ENCODE measurements around the gene NTNG1.

NTNG1 gene

DNA sequence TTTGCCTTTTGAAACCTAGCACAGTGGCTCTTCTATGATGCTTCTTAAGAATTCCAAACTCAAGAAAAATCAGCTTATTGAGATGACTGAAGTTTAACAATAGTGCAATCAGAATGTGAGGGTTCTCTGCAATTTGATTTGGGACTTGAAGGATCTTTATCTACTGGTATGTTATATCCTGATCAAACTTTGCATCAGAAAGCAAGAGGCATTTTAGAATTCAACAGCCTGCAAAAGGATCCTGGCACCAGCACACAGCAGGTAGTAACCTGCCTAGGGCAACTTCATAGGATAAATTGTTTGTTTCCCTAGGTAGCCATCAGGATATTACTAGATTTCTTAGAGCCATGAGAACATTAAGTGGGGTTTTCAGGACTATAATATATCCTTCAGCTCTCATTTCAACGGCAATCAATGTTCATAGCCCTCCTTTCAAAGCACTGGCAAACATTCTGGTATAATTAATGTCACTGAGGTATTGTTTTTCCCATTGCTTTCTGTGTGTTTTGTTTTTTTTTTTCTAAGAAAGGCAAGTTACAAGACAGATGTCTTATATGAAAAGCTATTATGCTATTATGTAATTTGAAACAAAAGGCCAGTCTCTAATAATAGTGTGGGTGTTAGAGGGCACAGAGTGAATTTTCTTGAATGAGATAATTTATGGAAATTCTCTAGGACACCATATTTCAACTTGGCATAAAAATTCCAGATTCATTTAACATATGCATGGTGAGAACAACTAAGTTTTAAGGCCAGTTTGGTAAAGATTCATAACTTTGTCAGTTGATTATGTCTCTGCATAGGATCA, 34.5 kb downstream of the NTNG1 start:
- Mint-ChIP-seq H3K27ac (no peak overlapping the region), H3K27me3 (ENCODE audit: low read depth, poor library complexity) (no peaks in the 10 kb centered on the region), H3K4me1 (no peaks in the 10 kb centered on the region), H3K4me3 (no peak overlapping the region), H3K36me3 (ENCODE audit: low read depth) (no peaks in the 10 kb centered on the region), H3K9me3 (no peaks in the 10 kb centered on the region)
- DNase-seq, result no peak
- TF ChIP-seq, protein P1, sequence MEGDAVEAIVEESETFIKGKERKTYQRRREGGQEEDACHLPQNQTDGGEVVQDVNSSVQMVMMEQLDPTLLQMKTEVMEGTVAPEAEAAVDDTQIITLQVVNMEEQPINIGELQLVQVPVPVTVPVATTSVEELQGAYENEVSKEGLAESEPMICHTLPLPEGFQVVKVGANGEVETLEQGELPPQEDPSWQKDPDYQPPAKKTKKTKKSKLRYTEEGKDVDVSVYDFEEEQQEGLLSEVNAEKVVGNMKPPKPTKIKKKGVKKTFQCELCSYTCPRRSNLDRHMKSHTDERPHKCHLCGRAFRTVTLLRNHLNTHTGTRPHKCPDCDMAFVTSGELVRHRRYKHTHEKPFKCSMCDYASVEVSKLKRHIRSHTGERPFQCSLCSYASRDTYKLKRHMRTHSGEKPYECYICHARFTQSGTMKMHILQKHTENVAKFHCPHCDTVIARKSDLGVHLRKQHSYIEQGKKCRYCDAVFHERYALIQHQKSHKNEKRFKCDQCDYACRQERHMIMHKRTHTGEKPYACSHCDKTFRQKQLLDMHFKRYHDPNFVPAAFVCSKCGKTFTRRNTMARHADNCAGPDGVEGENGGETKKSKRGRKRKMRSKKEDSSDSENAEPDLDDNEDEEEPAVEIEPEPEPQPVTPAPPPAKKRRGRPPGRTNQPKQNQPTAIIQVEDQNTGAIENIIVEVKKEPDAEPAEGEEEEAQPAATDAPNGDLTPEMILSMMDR (IDR thresholded peaks at IDR 0.05), result no peak

DNA sequence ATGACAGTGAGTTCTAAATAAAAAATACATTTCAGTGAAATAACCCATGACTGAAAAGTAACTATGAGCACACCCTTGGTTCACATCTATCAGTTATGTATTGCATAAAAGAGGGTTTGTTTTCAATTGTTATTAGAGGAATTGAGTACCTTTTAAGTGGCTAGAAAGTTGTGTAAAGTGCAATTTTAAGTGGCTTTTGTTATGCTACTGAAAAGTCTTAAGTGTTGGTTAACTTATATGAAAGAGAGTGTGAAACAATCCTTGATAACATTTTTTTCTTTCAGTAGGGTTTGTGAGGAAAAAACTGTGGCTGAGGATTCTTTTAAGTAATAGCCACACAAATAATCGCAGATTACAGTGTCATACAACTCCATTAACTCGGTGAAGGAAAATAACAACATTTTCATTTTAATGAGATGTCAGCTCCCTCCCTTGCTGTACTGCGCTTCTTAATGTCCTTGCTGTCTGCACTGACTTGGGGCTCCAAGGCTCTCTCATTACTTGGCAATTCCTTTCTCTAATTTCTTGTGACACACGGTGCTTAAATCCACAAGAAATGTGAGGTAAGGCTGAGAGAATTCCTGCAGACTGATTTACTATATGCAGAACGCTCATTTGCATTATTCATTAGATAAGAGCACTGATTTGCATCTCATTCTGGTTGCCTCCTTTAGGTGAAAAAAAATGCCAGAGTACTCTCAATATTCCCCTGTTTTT, 40.6 kb downstream of the NTNG1 start:
- no peaks in the 10 kb centered on the region for H3K36me3 Mint-ChIP-seq (ENCODE audit: low read depth)
- no peak overlapping the region for H3K4me3 Mint-ChIP-seq
- H3K27ac Mint-ChIP-seq, result no peak overlapping the region
- H3K27me3 Mint-ChIP-seq (ENCODE audit: low read depth, poor library complexity), result no peaks in the 10 kb centered on the region
- no peaks in the 10 kb centered on the region for H3K9me3 Mint-ChIP-seq
- peaks cover 46% of the 10 kb centered on the region for H3K4me1 Mint-ChIP-seq
- TF ChIP-seq, protein P1 (IDR thresholded peaks at IDR 0.05), result no peak
- DNase-seq, result no peak

GRCh38 chr1:107183011-107183410, 42.2 kb downstream of the NTNG1 start:
- TF ChIP-seq, protein P1 (IDR thresholded peaks at IDR 0.05), result no peak
- Mint-ChIP-seq H3K27ac (peak overlapping the region; percentile 80), H3K4me3 (no peak overlapping the region), H3K36me3 (ENCODE audit: low read depth) (no peaks in the 10 kb centered on the region), H3K9me3 (no peaks in the 10 kb centered on the region), H3K27me3 (ENCODE audit: low read depth, poor library complexity) (no peaks in the 10 kb centered on the region), H3K4me1 (peaks cover 46% of the 10 kb centered on the region)
- DNase-seq, result no peak

- TF ChIP-seq, protein P1 (IDR thresholded peaks at IDR 0.05), result no peak
- H3K4me1 Mint-ChIP-seq, result peaks cover 46% of the 10 kb centered on the region
- no peak overlapping the region for H3K4me3 Mint-ChIP-seq
- no peaks in the 10 kb centered on the region for H3K27me3 Mint-ChIP-seq (ENCODE audit: low read depth, poor library complexity)
- H3K27ac Mint-ChIP-seq, result no peak overlapping the region
- DNase-seq, result no peak
- peaks cover 1% of the 10 kb centered on the region for H3K9me3 Mint-ChIP-seq
- H3K36me3 Mint-ChIP-seq (ENCODE audit: low read depth), result no peaks in the 10 kb centered on the region
Measured at GRCh38 chr1:107184888-107185287, 44.0 kb downstream of the NTNG1 start.

GRCh38 chr1:107187399-107187798, 46.6 kb downstream of the NTNG1 start:
- Mint-ChIP-seq H3K36me3 (ENCODE audit: low read depth) (no peaks in the 10 kb centered on the region), H3K27ac (no peak overlapping the region), H3K4me3 (no peak overlapping the region), H3K9me3 (peaks cover 4% of the 10 kb centered on the region), H3K4me1 (peaks cover 31% of the 10 kb centered on the region), H3K27me3 (ENCODE audit: low read depth, poor library complexity) (no peaks in the 10 kb centered on the region)
- TF ChIP-seq, protein P1 (IDR thresholded peaks at IDR 0.05), result no peak
- no peak for DNase-seq

All from nephron progenitor cell (in vitro differentiated cells).